Measurements from ENCODE around the gene C12orf75. TPM values are rescaled to one million over a fixed set of nuclear protein-coding genes. Genes with fewer than 3 reads are reported as not detected.
A peak's percentile ranks its signal among the peaks of the same experiment; 100 is the strongest.

The C12orf75 gene
- total and polyA plus RNA-seq, 2 of the 13 experiments (the other 11 are each of a cell fraction or from before 2014, with no cell fraction given), result 16.1 to 19.8 TPM

GRCh38 chr12:105330283-105330930 is at the start of gene C12orf75 (continued):
- TF ChIP-seq ARNT (IDR thresholded peaks at IDR 0.05) (no peak), TRIM22 (IDR thresholded peaks at IDR 0.05) (no peak), NFYC (CRISPR knock-in tag; IDR thresholded peaks at IDR 0.05) (peak; percentile 87), GPBP1L1 (CRISPR knock-in tag; IDR thresholded peaks at IDR 0.05) (no peak), ZNF737 (CRISPR knock-in tag; IDR thresholded peaks at IDR 0.05; ENCODE audit: borderline replicate concordance) (no peak), HNF4G (IDR thresholded peaks at IDR 0.05; ENCODE audit: borderline replicate concordance, low read depth, low read length) (no peak), HNF4G (CRISPR knock-in tag; IDR thresholded peaks at IDR 0.05; ENCODE audit: borderline replicate concordance, low read depth) (no peak), IRX3 (CRISPR knock-in tag; IDR thresholded peaks at IDR 0.05; ENCODE audit: borderline replicate concordance, low read depth) (peak; percentile 84; the same call in 1 of the 2 replicates), PRPF4 (IDR thresholded peaks at IDR 0.05; ENCODE audit: low read depth, low read length, poor library complexity, severe bottlenecking) (no peak), HOXD1 (CRISPR knock-in tag; IDR thresholded peaks at IDR 0.05) (no peak), DMAP1 (CRISPR knock-in tag; IDR thresholded peaks at IDR 0.05) (no peak), MAF1 (CRISPR knock-in tag; IDR thresholded peaks at IDR 0.05; ENCODE audit: borderline replicate concordance) (no peak), ZBTB38 (CRISPR knock-in tag; IDR thresholded peaks at IDR 0.05) (no peak), SP4 (CRISPR knock-in tag; IDR thresholded peaks at IDR 0.05) (peak; percentile 50; the same call in 1 of the 2 replicates), LBX2 (CRISPR knock-in tag; IDR thresholded peaks at IDR 0.05; ENCODE audit: borderline replicate concordance) (no peak), ZNF33B (CRISPR knock-in tag; IDR thresholded peaks at IDR 0.05) (no peak), ZZZ3 (CRISPR knock-in tag; IDR thresholded peaks at IDR 0.05; ENCODE audit: borderline replicate concordance) (no peak), TSC22D2 (CRISPR knock-in tag; IDR thresholded peaks at IDR 0.05; ENCODE audit: borderline replicate concordance) (no peak), ZNF354B (CRISPR knock-in tag; IDR thresholded peaks at IDR 0.05) (no peak), FOXA1 (IDR thresholded peaks at IDR 0.05) (no peak), FOXA1 (CRISPR knock-in tag; IDR thresholded peaks at IDR 0.05) (no peak), NFAT5 (CRISPR knock-in tag; IDR thresholded peaks at IDR 0.05) (no peak), ATF7 (IDR thresholded peaks at IDR 0.05) (no peak), ATF7 (CRISPR knock-in tag; IDR thresholded peaks at IDR 0.05) (no peak), FOXO1 (CRISPR knock-in tag; IDR thresholded peaks at IDR 0.05) (no peak)

Data from HepG2 (cell line).